Astrocyte of the cerebellum (primary cell): Measurements from ENCODE around the gene ENOSF1.
"Not testable (repeated sequence)": the region's sequence is repeated elsewhere in the genome, so short reads cannot be mapped to it uniquely, and the experiment has no call there.

ENCODE experiments used
- DNase-seq: peaks from one replicate; pipeline ENCODE4 v3.0.0-alpha.2; 2011; ENCODE audit warnings: low read depth
- H3K4me3 ChIP-seq: 2 replicates; pipeline ENCODE4 v1.5.1; 2011; ENCODE audit warnings: mild to moderate bottlenecking, low read depth, low read length, moderate library complexity
- in situ Hi-C: cut with HindIII; loops from 2 replicates; pipeline ENCODE4 v1.10.0; 2017; ENCODE audit warnings: low sequenced_read_pairs
- TF ChIP-seq, protein P1 (sequence below): IDR thresholded peaks from 2 replicates; pipeline ENCODE4 v1.5.1; 2012; ENCODE audit warnings: low read length, low read depth, moderate library complexity, mild to moderate bottlenecking; ENCODE audit errors: missing control alignments

Gene ENOSF1, protein sequence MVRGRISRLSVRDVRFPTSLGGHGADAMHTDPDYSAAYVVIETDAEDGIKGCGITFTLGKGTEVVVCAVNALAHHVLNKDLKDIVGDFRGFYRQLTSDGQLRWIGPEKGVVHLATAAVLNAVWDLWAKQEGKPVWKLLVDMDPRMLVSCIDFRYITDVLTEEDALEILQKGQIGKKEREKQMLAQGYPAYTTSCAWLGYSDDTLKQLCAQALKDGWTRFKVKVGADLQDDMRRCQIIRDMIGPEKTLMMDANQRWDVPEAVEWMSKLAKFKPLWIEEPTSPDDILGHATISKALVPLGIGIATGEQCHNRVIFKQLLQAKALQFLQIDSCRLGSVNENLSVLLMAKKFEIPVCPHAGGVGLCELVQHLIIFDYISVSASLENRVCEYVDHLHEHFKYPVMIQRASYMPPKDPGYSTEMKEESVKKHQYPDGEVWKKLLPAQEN

GRCh38 chr18:712401-713134 lies at the start of gene ENOSF1:
Gene ENOSF1 (minus strand): TSS chr18:712630. CDS start chr18:712587, 43 bp downstream.
- H3K4me3 ChIP-seq, result peak within 1 kb of the TSS; percentile 68
- peak; percentile 16 for DNase-seq
- TF ChIP-seq, protein P1, sequence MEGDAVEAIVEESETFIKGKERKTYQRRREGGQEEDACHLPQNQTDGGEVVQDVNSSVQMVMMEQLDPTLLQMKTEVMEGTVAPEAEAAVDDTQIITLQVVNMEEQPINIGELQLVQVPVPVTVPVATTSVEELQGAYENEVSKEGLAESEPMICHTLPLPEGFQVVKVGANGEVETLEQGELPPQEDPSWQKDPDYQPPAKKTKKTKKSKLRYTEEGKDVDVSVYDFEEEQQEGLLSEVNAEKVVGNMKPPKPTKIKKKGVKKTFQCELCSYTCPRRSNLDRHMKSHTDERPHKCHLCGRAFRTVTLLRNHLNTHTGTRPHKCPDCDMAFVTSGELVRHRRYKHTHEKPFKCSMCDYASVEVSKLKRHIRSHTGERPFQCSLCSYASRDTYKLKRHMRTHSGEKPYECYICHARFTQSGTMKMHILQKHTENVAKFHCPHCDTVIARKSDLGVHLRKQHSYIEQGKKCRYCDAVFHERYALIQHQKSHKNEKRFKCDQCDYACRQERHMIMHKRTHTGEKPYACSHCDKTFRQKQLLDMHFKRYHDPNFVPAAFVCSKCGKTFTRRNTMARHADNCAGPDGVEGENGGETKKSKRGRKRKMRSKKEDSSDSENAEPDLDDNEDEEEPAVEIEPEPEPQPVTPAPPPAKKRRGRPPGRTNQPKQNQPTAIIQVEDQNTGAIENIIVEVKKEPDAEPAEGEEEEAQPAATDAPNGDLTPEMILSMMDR, result peak; percentile 58
- in situ Hi-C loops, result no loop called here

GRCh38 chr18:759864-760263 lies 47.4 kb upstream of the ENOSF1 start:
- in situ Hi-C loops, H3K4me3 ChIP-seq, DNase-seq: not testable (repeated sequence)

GRCh38 chr18:755506-755905 lies 43.1 kb upstream of the ENOSF1 start:
- TF ChIP-seq, protein P1, result no peak
- no peak for DNase-seq
- in situ Hi-C loops, result no loop called here

GRCh38 chr18:754656-755055 lies 42.2 kb upstream of the ENOSF1 start:
- in situ Hi-C loops, result no loop called here
- no peak for DNase-seq
- TF ChIP-seq, protein P1, result no peak
- H3K4me3 ChIP-seq, result no peak overlapping the region

More at GRCh38 chr18:755506-755905, 43.1 kb upstream of the ENOSF1 start:
- no peak overlapping the region for H3K4me3 ChIP-seq

DNA sequence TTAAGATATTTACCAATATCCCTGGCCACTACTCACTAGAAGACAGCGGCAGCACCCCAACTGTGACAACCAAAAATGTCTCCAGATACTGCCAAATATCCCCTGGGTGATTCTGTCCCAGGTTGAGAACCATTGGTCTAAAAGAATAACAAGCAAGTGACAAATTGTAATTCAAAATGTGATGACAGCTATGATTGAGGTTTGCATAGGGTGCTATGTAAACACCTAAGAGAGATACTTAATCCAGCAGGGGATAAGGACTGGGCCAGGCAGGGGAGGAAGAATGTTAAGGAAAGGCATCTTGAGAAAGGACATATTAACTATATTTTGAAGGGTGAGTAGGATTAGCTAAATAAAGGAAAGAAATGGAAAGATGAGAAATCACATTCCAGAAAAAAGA lies 38.0 kb upstream of the ENOSF1 start:
- TF ChIP-seq, protein P1, result no peak
- no peak for DNase-seq
- in situ Hi-C loops, result no loop called here

DNA sequence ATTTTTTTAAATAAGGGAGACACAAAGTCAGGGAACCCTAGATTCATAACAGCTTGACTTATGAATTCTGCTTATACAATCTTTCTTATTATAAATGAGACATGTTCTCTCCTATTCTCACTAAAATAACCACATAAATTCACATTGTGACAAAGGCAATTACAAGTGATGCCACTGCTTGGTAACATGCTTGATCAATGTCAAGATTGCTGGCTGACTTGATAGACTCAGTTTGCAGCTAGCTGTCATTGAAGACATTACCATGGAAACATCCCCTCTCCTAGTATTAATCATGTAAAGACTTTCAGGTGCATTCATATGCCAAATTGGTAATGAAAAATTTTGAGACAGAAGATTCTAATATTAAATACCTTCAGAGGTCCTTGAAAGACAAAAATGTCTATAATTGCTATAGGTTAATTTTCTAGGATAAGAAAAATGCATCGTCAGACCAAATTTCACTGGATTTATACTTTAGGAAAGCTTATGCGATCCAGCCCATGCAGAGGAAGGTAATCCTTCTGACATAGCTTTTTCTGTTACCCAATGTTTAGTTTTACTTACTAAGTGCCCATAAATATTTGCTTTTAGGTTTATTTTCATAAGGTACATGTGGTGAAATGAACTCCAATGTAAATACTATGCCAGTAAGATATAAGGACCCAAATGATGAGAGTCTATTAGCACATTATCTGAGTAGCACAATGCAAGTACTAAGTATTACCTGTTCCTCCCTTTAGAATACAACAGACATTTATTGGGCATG lies 32.6 kb upstream of the ENOSF1 start:
- no peak overlapping the region for H3K4me3 ChIP-seq
- DNase-seq, result no peak
- in situ Hi-C loops, result no loop called here
- TF ChIP-seq, protein P1, result no peak

More for the DNA sequence above, 38.0 kb upstream of the ENOSF1 start:
- H3K4me3 ChIP-seq, result no peak overlapping the region
